NB4 (cell line): ENCODE data around the gene EHD1.
"Not testable (repeated sequence)": the region's sequence is repeated elsewhere in the genome, so short reads cannot be mapped to it uniquely, and the experiment has no call there.

ENCODE experiments used
- DNase-seq: peaks from one replicate; pipeline ENCODE4 v3.0.0; 2010; ENCODE audit warnings: low read depth
- H3K4me3 ChIP-seq: one replicate; pipeline ENCODE4 v1.5.1; 2011; ENCODE audit warnings: mild to moderate bottlenecking, low read depth, low read length, moderate library complexity
- CTCF ChIP-seq: IDR thresholded peaks from one replicate; pipeline ENCODE4 v1.5.1; 2012; ENCODE audit warnings: low read depth, low read length
- MAX ChIP-seq: IDR thresholded peaks from 2 replicates; pipeline ENCODE4 v1.6.1; 2011; ENCODE audit warnings: low read depth, low read length
- MYC ChIP-seq: IDR thresholded peaks from 2 replicates; pipeline ENCODE4 v1.6.1; 2011; ENCODE audit warnings: low read depth, low read length
- POLR2A ChIP-seq: IDR thresholded peaks from 2 replicates; pipeline ENCODE4 v1.6.1; 2011; ENCODE audit warnings: mild to moderate bottlenecking; ENCODE audit not compliant: insufficient read length; ENCODE audit errors: extremely low read depth

Gene EHD1

GRCh38 chr11:64829536-64830251 lies 48.7 kb downstream of the EHD1 start:
- no peak overlapping the region for H3K4me3 ChIP-seq
- no peak for DNase-seq
- TF ChIP-seq CTCF (no peak), MYC (no peak), MAX (no peak), POLR2A (no peak)

GRCh38 chr11:64827451-64827839 lies 51.0 kb downstream of the EHD1 start:
- H3K4me3 ChIP-seq: no peak overlapping the region
- no peak for DNase-seq
- TF ChIP-seq MAX: no peak

GRCh38 chr11:64826578-64827450 lies 51.6 kb downstream of the EHD1 start:
- no peak overlapping the region for H3K4me3 ChIP-seq
- TF ChIP-seq MAX: no peak
- no peak for TF ChIP-seq MYC
- no peak for TF ChIP-seq POLR2A
- no peak for TF ChIP-seq CTCF
- no peak for DNase-seq

- DNase-seq: no peak
- no peak overlapping the region for H3K4me3 ChIP-seq
- TF ChIP-seq POLR2A (no peak), CTCF (no peak), MAX (no peak), MYC (no peak)
These were observed 52.4 kb downstream of the EHD1 start for GRCh38 chr11:64826062-64826461.

- DNase-seq: no peak
- H3K4me3 ChIP-seq: no peak overlapping the region
- TF ChIP-seq POLR2A: no peak
- TF ChIP-seq CTCF: no peak
- no peak for TF ChIP-seq MYC
- no peak for TF ChIP-seq MAX
These were observed 54.8 kb downstream of the EHD1 start for GRCh38 chr11:64823568-64824119.

- TF ChIP-seq MYC (no peak), CTCF (no peak), POLR2A (no peak), MAX (no peak)
- DNase-seq: no peak
- no peak overlapping the region for H3K4me3 ChIP-seq
These were observed 60.9 kb downstream of the EHD1 start for GRCh38 chr11:64817476-64817875.

GRCh38 chr11:64815433-64815832 lies 63.0 kb downstream of the EHD1 start:
- not testable (repeated sequence) for H3K4me3 ChIP-seq, DNase-seq
